ENCODE data around the gene IRS1. TPM values are rescaled to one million over a fixed set of nuclear protein-coding genes. Genes with fewer than 3 reads are reported as not detected.

IRS1 gene
- total RNA-seq, 1 donor from 2014 or later, result 16.9 TPM

- peak in 1 of 2 donors; percentile 88 for DNase-seq (ENCODE audit: extremely low spot score in 2 of 2)
- TF ChIP-seq POLR2A (IDR thresholded peaks at IDR 0.05) (no peak), POLR2AphosphoS5 (IDR thresholded peaks at IDR 0.05; ENCODE audit: insufficient read depth in 1 of 2, low read depth in 1 of 2) (peak in 1 of 2 donors; percentile 30)
- TF ChIP-seq, protein P1, sequence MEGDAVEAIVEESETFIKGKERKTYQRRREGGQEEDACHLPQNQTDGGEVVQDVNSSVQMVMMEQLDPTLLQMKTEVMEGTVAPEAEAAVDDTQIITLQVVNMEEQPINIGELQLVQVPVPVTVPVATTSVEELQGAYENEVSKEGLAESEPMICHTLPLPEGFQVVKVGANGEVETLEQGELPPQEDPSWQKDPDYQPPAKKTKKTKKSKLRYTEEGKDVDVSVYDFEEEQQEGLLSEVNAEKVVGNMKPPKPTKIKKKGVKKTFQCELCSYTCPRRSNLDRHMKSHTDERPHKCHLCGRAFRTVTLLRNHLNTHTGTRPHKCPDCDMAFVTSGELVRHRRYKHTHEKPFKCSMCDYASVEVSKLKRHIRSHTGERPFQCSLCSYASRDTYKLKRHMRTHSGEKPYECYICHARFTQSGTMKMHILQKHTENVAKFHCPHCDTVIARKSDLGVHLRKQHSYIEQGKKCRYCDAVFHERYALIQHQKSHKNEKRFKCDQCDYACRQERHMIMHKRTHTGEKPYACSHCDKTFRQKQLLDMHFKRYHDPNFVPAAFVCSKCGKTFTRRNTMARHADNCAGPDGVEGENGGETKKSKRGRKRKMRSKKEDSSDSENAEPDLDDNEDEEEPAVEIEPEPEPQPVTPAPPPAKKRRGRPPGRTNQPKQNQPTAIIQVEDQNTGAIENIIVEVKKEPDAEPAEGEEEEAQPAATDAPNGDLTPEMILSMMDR (IDR thresholded peaks at IDR 0.05), result peak in 1 of 3 experiments; percentile 35
- intact Hi-C loops (cut with DNase I), result loop anchor here (10.0 kb wide), 3 partner anchors 54 to 904 kb away; no protein-coding TSS in a partner anchor
- H3K4me1 ChIP-seq, result peaks cover 57% of the 10 kb centered on the region
- no peaks in the 10 kb centered on the region for H3K9me3 ChIP-seq
- no peaks in the 10 kb centered on the region for H3K27me3 ChIP-seq
- H3K4me3 ChIP-seq, result peak overlapping the region; percentile 61 to 85
- no peaks in the 10 kb centered on the region for H3K36me3 ChIP-seq
- H3K27ac ChIP-seq, result peak overlapping the region; percentile 95
Observed at GRCh38 chr2:226798422-226799210, 1.0 kb downstream of the IRS1 start.

DNA sequence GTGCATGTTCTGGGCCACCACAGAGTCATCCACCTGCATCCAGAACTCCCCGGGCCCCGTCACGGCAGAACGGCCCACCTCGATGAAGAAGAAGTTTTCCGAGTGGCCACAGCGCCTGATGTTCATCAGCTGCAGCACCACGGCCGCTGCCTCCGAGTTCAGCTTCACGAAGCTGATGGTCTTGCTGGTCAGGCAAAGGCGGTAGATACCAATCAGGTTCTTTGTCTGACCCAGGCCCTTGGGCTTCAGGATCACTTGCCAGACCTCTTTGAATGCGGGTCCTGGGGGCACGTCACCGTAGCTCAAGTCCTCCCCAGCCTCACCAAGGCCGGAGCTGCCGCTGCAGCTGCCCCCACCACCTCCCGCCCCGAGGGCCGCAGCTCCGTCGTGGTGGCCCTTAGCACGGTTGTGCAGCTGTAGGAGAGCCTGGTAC is 1.6 kb downstream of the IRS1 start:
- TF ChIP-seq POLR2AphosphoS5 (IDR thresholded peaks at IDR 0.05; ENCODE audit: insufficient read depth in 1 of 2, low read depth in 1 of 2) (no peak), POLR2A (IDR thresholded peaks at IDR 0.05) (no peak)
- TF ChIP-seq, protein P1 (IDR thresholded peaks at IDR 0.05), result no peak
- no peaks in the 10 kb centered on the region for H3K27me3 ChIP-seq
- H3K4me3 ChIP-seq, result peak overlapping the region; percentile 61 to 85
- peaks cover 57% of the 10 kb centered on the region for H3K4me1 ChIP-seq
- H3K9me3 ChIP-seq, result no peaks in the 10 kb centered on the region
- peak overlapping the region; percentile 95 for H3K27ac ChIP-seq
- H3K36me3 ChIP-seq, result no peaks in the 10 kb centered on the region
- intact Hi-C loops (cut with DNase I), result loop anchor here (10.0 kb wide), 3 partner anchors 53 to 903 kb away; no protein-coding TSS in a partner anchor
- peak in 1 of 2 donors; percentile 87 for DNase-seq (ENCODE audit: extremely low spot score in 2 of 2)

- H3K36me3 ChIP-seq, result no peaks in the 10 kb centered on the region
- H3K27ac ChIP-seq, result peak overlapping the region; percentile 95
- no peaks in the 10 kb centered on the region for H3K9me3 ChIP-seq
- H3K4me3 ChIP-seq, result peak overlapping the region; percentile 61 to 85
- no peaks in the 10 kb centered on the region for H3K27me3 ChIP-seq
- H3K4me1 ChIP-seq, result peaks cover 57% of the 10 kb centered on the region
- DNase-seq (ENCODE audit: extremely low spot score in 2 of 2), result peak in 1 of 2 donors; percentile 87
- intact Hi-C loops (cut with DNase I), result loop anchor here (10.0 kb wide), 3 partner anchors 53 to 903 kb away; no protein-coding TSS in a partner anchor
- peak in 1 of 2 donors; percentile 23 for TF ChIP-seq POLR2AphosphoS5 (IDR thresholded peaks at IDR 0.05; ENCODE audit: insufficient read depth in 1 of 2, low read depth in 1 of 2)
- TF ChIP-seq, protein P1 (IDR thresholded peaks at IDR 0.05), result no peak
- TF ChIP-seq POLR2A (IDR thresholded peaks at IDR 0.05), result no peak
Observed at GRCh38 chr2:226797289-226797988, 2.2 kb downstream of the IRS1 start.

DNA sequence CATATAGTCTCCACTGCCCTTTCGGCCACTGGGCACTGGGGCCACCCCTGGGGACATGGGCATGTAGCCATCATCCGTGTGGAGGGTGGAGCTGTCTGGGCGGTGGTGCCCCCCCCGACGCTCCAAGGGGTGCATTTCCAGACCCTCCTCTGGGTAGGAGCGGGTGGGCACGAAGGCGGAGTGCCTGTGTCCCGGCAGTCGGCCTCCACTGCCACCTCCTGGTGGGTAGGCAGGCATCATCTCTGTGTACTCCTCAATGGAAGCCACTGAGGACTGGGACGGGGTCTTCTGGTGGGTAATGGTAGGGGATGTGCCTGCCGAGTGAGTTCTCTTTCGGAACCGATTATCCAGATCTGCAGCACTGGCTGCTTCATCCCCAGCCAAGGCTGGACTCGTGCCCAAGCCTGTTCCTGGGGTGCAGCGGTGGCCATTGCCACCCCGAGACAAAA is 2.8 kb downstream of the IRS1 start:
- H3K9me3 ChIP-seq, result no peaks in the 10 kb centered on the region
- TF ChIP-seq, protein P1 (IDR thresholded peaks at IDR 0.05), result peak in 2 of 3 experiments; percentile 42 to 58
- TF ChIP-seq POLR2A (IDR thresholded peaks at IDR 0.05), result no peak
- no peak for TF ChIP-seq POLR2AphosphoS5 (IDR thresholded peaks at IDR 0.05; ENCODE audit: insufficient read depth in 1 of 2, low read depth in 1 of 2)
- H3K36me3 ChIP-seq, result no peaks in the 10 kb centered on the region
- peak overlapping the region; percentile 95 for H3K27ac ChIP-seq
- intact Hi-C loops (cut with DNase I), result loop anchor here (10.0 kb wide), 3 partner anchors 52 to 902 kb away; no protein-coding TSS in a partner anchor
- no peaks in the 10 kb centered on the region for H3K27me3 ChIP-seq
- DNase-seq (ENCODE audit: extremely low spot score in 2 of 2), result no peak
- peak overlapping the region; percentile 61 to 85 for H3K4me3 ChIP-seq
- H3K4me1 ChIP-seq, result peaks cover 57% of the 10 kb centered on the region

Data from vagina (tissue), 2 donors.